ENCODE measurements around the gene KCTD14.
"Not testable (repeated sequence)": the region's sequence is repeated elsewhere in the genome, so short reads cannot be mapped to it uniquely, and the experiment has no call there.

Gene KCTD14

GRCh38 chr11:78065203-78065602 lies 42.1 kb upstream of the KCTD14 start:
- no peak for TF ChIP-seq ZFX (IDR thresholded peaks at IDR 0.05; ENCODE audit: borderline replicate concordance)
- TF ChIP-seq CTCF (IDR thresholded peaks at IDR 0.05) = no peak
- no peak overlapping the region for H3K27ac ChIP-seq

- H3K27ac ChIP-seq = no peak within 1 kb of the TSS
These were observed 40.5 kb upstream of the KCTD14 start, which contains the start of gene THRSP for GRCh38 chr11:78063440-78064181. TSS of gene THRSP (plus strand) at chr11:78063861. CDS start at chr11:78063882, 21 bp downstream.

GRCh38 chr11:78062671-78063070 lies 39.6 kb upstream of the KCTD14 start:
- TF ChIP-seq CTCF (IDR thresholded peaks at IDR 0.05) (no peak), ZFX (IDR thresholded peaks at IDR 0.05; ENCODE audit: borderline replicate concordance) (no peak)
- no peak overlapping the region for H3K27ac ChIP-seq

More at GRCh38 chr11:78063440-78064181, 40.5 kb upstream of the KCTD14 start, which contains the start of gene THRSP:
- TF ChIP-seq ZFX (IDR thresholded peaks at IDR 0.05; ENCODE audit: borderline replicate concordance) (no peak), CTCF (IDR thresholded peaks at IDR 0.05) (no peak)

- TF ChIP-seq CTCF (IDR thresholded peaks at IDR 0.05) = no peak
- no peak for TF ChIP-seq ZFX (IDR thresholded peaks at IDR 0.05; ENCODE audit: borderline replicate concordance)
- H3K27ac ChIP-seq = no peak overlapping the region
These were observed 38.8 kb upstream of the KCTD14 start for GRCh38 chr11:78061921-78062311.

GRCh38 chr11:78061088-78061920 lies 38.2 kb upstream of the KCTD14 start:
- H3K27ac ChIP-seq = no peak overlapping the region
- no peak for TF ChIP-seq CTCF (IDR thresholded peaks at IDR 0.05)
- no peak for TF ChIP-seq ZFX (IDR thresholded peaks at IDR 0.05; ENCODE audit: borderline replicate concordance)

- H3K27ac ChIP-seq = no peak overlapping the region
- TF ChIP-seq CTCF (IDR thresholded peaks at IDR 0.05) (no peak), ZFX (IDR thresholded peaks at IDR 0.05; ENCODE audit: borderline replicate concordance) (no peak)
These were observed 37.5 kb upstream of the KCTD14 start for GRCh38 chr11:78060533-78060932.

- not testable (repeated sequence) for H3K27ac ChIP-seq
These were observed 36.8 kb upstream of the KCTD14 start for GRCh38 chr11:78059749-78060328.

Data from 22Rv1 (cell line).